GM12874 (cell line): ENCODE data around the gene HMG20B.

ENCODE experiments used
- TF ChIP-seq, protein P1 (sequence below): IDR thresholded peaks from 2 replicates; pipeline ENCODE4 v1.5.1; 2011; ENCODE audit warnings: low read depth, mild to moderate bottlenecking, control low read depth, low read length, moderate library complexity; ENCODE audit not compliant: insufficient read depth

Gene HMG20B

DNA sequence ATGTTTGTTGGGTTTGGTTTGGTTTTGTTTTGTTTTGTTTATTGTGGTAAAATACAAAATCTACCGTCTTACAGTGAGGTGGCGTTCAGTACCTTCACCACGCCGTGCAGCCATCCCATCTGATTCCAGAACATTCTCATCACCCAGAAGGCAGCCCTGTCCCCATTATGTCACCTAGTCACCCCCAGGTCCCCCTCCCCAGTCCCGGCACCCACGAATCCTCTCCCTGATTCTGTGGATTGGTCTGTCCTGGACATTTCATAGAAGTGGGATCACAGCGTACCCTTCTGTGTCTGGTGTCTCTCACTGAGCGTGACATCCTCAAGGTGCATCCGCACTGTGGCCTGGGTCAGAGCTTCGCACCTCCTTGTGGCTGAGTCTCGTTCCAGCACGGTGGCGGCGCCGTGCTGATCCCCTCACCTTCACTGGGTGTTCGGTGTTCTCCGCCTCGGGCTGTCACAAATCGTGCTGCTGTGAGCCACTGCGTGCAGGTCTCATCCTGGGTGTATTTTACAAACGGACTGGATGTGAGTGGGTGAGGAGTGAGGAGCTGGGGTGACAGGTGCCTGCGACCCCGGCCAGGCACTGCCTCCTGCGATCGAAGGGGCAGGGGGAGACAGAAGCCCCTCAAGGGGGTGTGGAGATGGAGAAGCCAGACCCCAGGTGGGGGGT, 34.4 kb upstream of the HMG20B start:
- TF ChIP-seq, protein P1, sequence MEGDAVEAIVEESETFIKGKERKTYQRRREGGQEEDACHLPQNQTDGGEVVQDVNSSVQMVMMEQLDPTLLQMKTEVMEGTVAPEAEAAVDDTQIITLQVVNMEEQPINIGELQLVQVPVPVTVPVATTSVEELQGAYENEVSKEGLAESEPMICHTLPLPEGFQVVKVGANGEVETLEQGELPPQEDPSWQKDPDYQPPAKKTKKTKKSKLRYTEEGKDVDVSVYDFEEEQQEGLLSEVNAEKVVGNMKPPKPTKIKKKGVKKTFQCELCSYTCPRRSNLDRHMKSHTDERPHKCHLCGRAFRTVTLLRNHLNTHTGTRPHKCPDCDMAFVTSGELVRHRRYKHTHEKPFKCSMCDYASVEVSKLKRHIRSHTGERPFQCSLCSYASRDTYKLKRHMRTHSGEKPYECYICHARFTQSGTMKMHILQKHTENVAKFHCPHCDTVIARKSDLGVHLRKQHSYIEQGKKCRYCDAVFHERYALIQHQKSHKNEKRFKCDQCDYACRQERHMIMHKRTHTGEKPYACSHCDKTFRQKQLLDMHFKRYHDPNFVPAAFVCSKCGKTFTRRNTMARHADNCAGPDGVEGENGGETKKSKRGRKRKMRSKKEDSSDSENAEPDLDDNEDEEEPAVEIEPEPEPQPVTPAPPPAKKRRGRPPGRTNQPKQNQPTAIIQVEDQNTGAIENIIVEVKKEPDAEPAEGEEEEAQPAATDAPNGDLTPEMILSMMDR = no peak

DNA sequence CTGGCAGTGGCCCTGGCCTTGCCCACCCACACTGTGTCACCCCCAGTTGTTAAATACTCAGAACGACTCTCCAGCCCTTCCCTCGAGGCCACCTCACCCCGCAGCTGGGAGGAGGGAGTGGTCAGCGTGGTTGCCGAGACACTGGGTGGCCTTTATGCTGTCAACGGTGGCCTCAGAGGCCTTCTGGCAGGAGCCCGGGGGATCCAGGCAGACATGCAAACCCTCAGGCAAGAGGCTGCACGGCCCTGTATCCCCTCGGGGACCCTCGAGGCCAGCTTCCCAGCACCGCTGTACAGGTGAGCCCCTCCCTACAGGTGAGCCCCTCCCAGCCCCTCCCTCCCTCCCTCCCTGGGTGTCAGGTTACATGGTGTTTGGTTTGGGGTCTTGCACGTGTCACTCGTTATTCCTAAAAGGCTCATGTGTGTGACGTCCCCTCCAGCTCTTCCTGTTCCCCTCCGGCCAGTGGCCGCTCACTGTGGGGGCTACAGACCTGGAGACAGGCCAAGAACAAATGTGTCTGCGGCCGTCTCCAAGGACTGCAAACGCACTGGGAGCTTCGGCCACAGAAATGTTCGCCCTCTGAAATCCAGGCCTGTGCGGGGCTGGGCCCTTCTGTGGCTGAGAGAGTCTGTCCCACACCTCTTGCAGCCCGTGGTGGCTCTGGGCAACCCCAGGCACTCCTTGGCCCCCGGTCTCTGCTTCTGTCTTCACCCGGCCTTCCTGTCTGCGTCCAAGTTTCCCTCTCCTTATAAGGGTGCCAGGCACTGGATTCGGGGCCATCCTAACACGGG, 33.6 kb upstream of the HMG20B start, which contains the start of gene TEKTIP1:
Gene TEKTIP1, plus strand, starts transcription at position 210 of the 791 bp plus-strand sequence. Its CDS starts 4 bp downstream, at position 214.
- TF ChIP-seq, protein P1 = no peak

DNA sequence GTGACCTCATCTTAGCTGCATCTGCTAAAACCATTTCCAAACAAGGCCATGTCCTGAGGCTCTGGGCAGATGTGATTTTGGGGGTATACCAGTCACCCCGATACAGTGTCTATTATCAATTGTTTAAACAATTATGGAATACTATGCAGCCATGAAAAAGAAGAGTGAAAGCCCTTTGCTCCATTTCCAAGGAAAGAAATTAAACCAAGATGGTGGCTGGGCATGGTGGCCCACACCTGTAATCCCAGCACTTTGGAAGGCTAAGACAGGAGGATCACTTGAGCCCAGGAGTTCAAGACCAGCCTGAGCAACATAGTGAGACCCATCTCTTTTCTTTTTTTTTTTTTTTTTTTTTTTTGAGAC, 33.0 kb upstream of the HMG20B start:
- TF ChIP-seq, protein P1 = no peak

DNA sequence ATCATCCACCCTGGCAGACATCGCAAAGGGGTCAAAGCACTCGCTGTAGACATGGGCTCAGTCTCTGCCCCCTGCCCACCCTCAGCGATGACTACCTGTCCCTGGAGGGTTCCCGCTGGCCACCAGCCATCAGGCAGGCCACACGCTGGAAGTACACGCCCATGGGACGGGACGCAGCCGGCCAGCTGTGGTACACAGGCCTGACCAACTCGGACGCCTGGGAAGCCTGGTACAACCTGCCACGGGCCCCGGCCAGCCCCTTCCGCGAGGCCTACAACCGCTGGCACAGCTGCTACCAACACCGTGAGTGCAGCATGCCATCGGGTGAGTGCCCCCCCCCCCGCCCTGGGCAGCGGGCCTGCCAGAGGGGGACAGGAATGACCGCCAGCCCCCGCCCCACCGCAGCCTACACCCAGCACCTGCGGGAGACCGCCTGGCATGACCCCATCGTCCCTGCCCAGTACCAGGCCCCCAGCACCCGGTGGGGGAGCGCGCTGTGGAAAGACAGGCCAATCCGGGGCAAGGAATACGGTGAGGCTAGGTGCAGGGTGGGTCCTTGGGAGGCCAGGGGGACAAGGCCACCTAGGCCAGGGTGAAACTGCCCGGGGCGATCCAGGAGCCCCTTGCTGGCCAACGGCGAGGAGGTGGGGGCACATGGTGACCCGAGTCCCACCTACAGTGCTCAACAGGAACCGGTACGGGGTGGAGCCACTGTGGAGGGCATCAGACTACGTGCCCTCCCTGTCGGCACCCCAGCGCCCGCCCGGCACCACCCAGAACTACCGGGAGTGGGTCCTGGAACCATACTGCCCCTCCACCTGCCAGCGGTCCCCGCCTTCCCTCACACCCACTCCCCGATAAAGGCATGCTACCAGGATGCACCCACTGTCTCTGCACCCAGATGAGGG, 29.3 kb upstream of the HMG20B start:
- TF ChIP-seq, protein P1 = no peak

DNA sequence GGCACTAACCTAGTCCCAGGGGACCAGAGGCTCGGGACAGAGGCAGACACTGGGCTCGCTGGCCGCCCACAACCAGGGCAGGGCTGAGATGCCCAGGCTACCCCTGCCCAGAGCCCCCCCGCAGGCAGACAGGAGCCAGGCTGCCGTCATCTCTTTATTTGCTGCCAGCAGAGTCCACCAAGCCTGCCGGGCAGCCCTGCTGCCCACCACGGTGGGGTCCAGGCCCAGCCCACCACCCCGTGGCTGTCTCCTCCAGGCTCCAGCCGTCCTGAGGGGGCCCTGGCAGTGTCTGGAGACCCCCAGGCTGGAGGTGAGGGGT, 28.7 kb upstream of the HMG20B start:
- TF ChIP-seq, protein P1 = no peak

DNA sequence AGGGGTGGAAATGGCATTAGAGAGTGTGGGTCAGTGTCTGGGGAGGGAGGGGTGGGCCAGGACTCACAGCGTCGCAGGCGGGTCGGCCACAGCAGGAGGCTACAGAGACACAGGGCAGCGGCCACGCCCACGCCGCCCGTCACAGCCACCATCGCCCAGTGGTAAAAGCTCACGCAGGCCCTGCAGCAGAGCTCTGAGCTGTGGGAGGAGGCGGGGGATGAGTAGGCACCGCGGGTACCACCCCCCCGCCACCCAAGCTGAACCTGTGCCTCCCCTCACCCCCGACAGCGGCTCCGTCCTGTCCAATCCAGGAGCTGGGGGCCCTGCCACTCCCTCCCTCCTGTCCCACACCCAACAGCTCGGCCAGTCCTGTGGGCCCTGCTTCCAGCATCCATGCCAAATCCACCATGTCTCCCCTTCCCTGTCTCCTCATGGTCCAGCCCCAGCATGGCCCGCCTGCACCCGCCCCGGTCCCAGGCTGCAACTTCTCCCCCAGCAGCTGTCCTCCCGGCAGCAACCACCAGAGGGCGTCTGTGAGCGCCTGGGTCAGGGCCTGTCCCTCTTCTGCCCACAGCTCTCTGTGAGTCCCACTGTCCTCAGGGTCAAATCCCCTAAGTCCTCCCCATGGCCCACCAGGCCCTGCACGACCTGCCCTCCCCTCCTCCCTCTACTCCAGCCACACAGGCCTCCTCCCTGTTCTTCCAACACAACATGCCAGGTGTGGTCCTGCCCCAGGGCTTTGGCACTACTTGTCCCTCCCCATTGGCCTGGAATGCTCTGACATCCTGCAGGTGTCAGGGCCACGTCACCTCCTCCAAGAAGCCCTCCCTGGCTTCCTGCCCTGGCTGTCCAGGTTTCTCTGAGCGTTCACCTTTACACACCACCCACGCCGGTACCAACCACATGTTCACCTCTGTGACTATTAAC, 27.7 kb upstream of the HMG20B start:
- TF ChIP-seq, protein P1 = peak; percentile 98
